SU-DHL-6 (cell line): ENCODE measurements around the gene ITGB2.
"Not testable (repeated sequence)": the region's sequence is repeated elsewhere in the genome, so short reads cannot be mapped to it uniquely, and the experiment has no call there.

Experiments
- H2AFZ ChIP-seq: fragments of 200-600 bp; sonication (generic); 2 replicates; pipeline ENCODE4 v1.6.1; 2014; ENCODE audit warnings: low read depth, mild to moderate bottlenecking, moderate library complexity, mixed read lengths, antibody characterized with exemption, low read length; ENCODE audit not compliant: severe bottlenecking
- H3F3A ChIP-seq: fragments of 200-600 bp; shearing (Covaris generic); 2 replicates; pipeline ENCODE4 v1.6.0; 2016; ENCODE audit warnings: antibody characterized with exemption, mild to moderate bottlenecking; ENCODE audit not compliant: insufficient read depth
- H3K27ac ChIP-seq: fragments of 200-600 bp; sonication (generic); 2 replicates; pipeline ENCODE4 v1.5.1; 2016; ENCODE audit warnings: low read depth, mild to moderate bottlenecking, low read length, moderate library complexity, mixed read lengths
- H3K27me3 ChIP-seq: fragments of 200-600 bp; sonication (generic), shearing (Covaris generic); 2 replicates; pipeline ENCODE4 v1.6.0; 2014; ENCODE audit warnings: mild to moderate bottlenecking, low read length
- H3K36me3 ChIP-seq: fragments of 200-600 bp; sonication (generic); 2 replicates; pipeline ENCODE4 v1.6.1; 2014; ENCODE audit warnings: mild to moderate bottlenecking, low read length, mixed read lengths
- H3K4me2 ChIP-seq: fragments of 300-600, 200-600 bp; shearing (Covaris generic), sonication (generic); 2 replicates; pipeline ENCODE4 v1.6.0; 2014; ENCODE audit warnings: low read length, low read depth, mild to moderate bottlenecking; ENCODE audit not compliant: poor library complexity, severe bottlenecking
- H3K4me3 ChIP-seq: fragments of 200-600 bp; sonication (generic); 2 replicates; pipeline ENCODE4 v1.5.1; 2014; ENCODE audit warnings: antibody characterized with exemption, low read length, mild to moderate bottlenecking, mixed read lengths; ENCODE audit not compliant: insufficient read depth, poor library complexity, severe bottlenecking
- H3K79me2 ChIP-seq: fragments of 200-600 bp; sonication (generic); 2 replicates; pipeline ENCODE4 v1.6.1; 2014; ENCODE audit warnings: mild to moderate bottlenecking, low read length, moderate library complexity; ENCODE audit not compliant: insufficient read depth
- H3K9ac ChIP-seq: fragments of 200-600 bp; sonication (generic); 2 replicates; pipeline ENCODE4 v1.7.0; 2014; ENCODE audit warnings: mild to moderate bottlenecking, low read length
- H3K9me2 ChIP-seq: fragments of 200-600 bp; sonication (generic); replicated peaks from 2 replicates; pipeline ENCODE4 v1.6.1; 2014; ENCODE audit warnings: low read length; ENCODE audit not compliant: insufficient read depth
- H3K9me3 ChIP-seq: fragments of 200-600 bp; sonication (generic); 2 replicates; pipeline ENCODE4 v1.6.1; 2014; ENCODE audit warnings: low read length, mixed read lengths; ENCODE audit not compliant: insufficient read depth
- H4K20me1 ChIP-seq: fragments of 200-600 bp; sonication (generic); 2 replicates; pipeline ENCODE4 v1.6.1; 2014; ENCODE audit warnings: low read depth, mild to moderate bottlenecking, antibody characterized with exemption, low read length, moderate library complexity, mixed read lengths
- CTCF ChIP-seq: fragments of 200-600 bp; sonication (generic); IDR thresholded peaks from one replicate; pipeline ENCODE4 v1.5.1; 2017; ENCODE audit warnings: antibody characterized with exemption, mild to moderate bottlenecking, low read length, moderate library complexity; ENCODE audit not compliant: insufficient read depth, poor library complexity, severe bottlenecking
- EZH2phosphoT487 ChIP-seq: fragments of 200-600 bp; sonication (generic), shearing (Covaris generic); conservative IDR thresholded peaks from 2 replicates; pipeline ENCODE4 v1.6.1; 2018; ENCODE audit warnings: mild to moderate bottlenecking, antibody characterized with exemption, low read length, moderate library complexity, mixed read lengths

The ITGB2 gene

GRCh38 chr21:44929799-44930542 lies 9.3 kb upstream of the ITGB2 start:
- no peaks in the 10 kb centered on the region for H4K20me1 ChIP-seq
- H2AFZ ChIP-seq: no peak overlapping the region
- H3K9ac ChIP-seq: no peak overlapping the region
- H3K27me3 ChIP-seq: no peaks in the 10 kb centered on the region
- H3K27ac ChIP-seq: no peak overlapping the region
- H3F3A ChIP-seq: no peaks in the 10 kb centered on the region
- H3K79me2 ChIP-seq: no peaks in the 10 kb centered on the region
- no peaks in the 10 kb centered on the region for H3K9me2 ChIP-seq
- H3K4me3 ChIP-seq: no peak overlapping the region
- H3K9me3 ChIP-seq: no peaks in the 10 kb centered on the region
- no peaks in the 10 kb centered on the region for H3K36me3 ChIP-seq
- no peak for TF ChIP-seq CTCF
- no peak for TF ChIP-seq EZH2phosphoT487
- no peak overlapping the region for H3K4me2 ChIP-seq

DNA sequence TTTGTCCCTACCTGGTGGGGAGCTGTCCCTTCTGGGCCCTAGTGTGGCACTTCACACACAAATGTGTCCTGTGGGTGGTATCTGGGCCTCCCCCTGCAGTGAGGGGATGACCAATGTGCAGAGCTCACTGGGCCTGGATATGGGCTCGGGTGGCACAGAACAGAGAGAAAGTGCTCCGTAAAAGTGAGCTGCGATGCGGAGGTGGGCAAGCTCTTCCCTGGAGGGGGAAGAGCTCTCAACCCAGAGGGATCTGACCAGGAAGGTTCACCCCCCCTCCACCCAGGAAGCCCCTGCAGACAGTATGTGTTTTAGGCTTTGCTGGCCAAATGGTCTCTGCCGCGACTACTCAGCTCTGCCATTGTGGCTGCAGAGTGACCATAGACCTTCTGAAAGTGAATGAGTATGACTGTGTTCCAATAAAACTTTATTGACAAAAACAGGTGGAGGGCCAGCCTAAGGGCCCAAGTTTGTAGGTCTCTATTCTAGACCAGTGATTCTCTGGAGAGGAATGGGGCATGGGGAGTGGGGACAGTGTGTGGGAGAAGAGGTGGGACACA lies 8.6 kb upstream of the ITGB2 start:
- Histone ChIP-seq H3K27ac (no peak overlapping the region), H3K4me2 (no peak overlapping the region), H3K9me3 (no peaks in the 10 kb centered on the region), H2AFZ (no peak overlapping the region), H3K9ac (no peak overlapping the region), H3K4me3 (no peak overlapping the region), H3K36me3 (no peaks in the 10 kb centered on the region), H3K9me2 (no peaks in the 10 kb centered on the region), H3K79me2 (no peaks in the 10 kb centered on the region), H3F3A (no peaks in the 10 kb centered on the region), H3K27me3 (no peaks in the 10 kb centered on the region), H4K20me1 (no peaks in the 10 kb centered on the region)
- no peak for TF ChIP-seq CTCF

DNA sequence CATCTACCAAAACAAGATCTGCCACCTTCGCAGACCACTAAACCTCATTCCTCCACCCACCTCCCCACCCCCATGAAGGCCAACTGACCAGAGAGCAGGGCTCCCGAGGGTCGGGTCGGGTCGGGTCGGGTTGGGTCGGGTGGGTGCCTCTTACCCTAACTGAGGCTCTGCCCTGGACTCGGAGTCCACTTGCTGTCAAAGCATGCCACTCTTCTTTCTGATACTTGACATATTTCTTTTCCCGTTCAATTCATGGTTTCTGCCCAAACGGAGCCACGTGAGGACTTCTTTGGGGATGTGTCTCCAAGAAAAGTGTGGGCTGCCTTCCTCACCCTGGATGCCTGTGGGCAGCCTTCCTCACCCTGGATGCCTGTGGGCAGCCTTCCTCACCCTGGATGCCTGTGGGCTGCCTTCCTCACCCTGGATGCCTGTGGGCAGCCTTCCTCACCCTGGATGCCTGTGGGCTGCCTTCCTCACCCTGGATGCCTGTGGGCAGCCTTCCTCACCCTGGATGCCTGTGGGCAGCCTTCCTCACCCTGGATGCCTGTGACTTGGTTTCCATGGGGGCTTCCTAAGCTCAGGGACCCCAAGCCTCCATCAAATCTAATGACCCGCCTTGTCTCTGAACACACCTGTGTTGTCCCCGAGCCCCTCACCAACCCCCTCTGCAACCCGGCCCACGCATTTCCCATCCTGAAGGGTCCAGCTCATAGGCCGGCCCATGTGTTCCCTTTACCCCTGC lies 8.0 kb upstream of the ITGB2 start:
- not testable (repeated sequence) for H3K9ac ChIP-seq, H3F3A ChIP-seq, H2AFZ ChIP-seq, H3K36me3 ChIP-seq, H3K4me2 ChIP-seq, H3K9me2 ChIP-seq, H3K4me3 ChIP-seq, H3K27me3 ChIP-seq, H3K27ac ChIP-seq, H3K9me3 ChIP-seq, H4K20me1 ChIP-seq, H3K79me2 ChIP-seq
